NCI-H524 treated with DMSO at 0.1 percent for 48 hours (cell line): ENCODE data around the gene MAGEA2.
"Not testable (repeated sequence)": the region's sequence is repeated elsewhere in the genome, so short reads cannot be mapped to it uniquely, and the experiment has no call there.

Source experiments
- DNase-seq: peaks from one replicate; lab custom pipeline; 2025; lab: John Stamatoyannopoulos, UW

Gene MAGEA2

GRCh38 chrX:152753686-152754650 lies at the start of gene MAGEA2:
Gene MAGEA2, minus strand, starts transcription at chrX:152753842. Its CDS starts 2,479 bp downstream, at chrX:152751363.
- not testable (repeated sequence) for DNase-seq

GRCh38 chrX:152798945-152799344 lies 45.3 kb upstream of the MAGEA2 start:
- no peak for DNase-seq

- not testable (repeated sequence) for DNase-seq
These were observed 33.4 kb upstream of the MAGEA2 start for GRCh38 chrX:152787062-152787461.

- DNase-seq: not testable (repeated sequence)
These were observed 16.1 kb upstream of the MAGEA2 start, which contains the start of gene MAGEA6 for GRCh38 chrX:152769549-152770289. Gene MAGEA6, minus strand, starts transcription at chrX:152769689. Its CDS starts 2,039 bp downstream, at chrX:152767650.

GRCh38 chrX:152766562-152766961 lies 12.9 kb upstream of the MAGEA2 start:
- DNase-seq: not testable (repeated sequence)

GRCh38 chrX:152761582-152761981 lies 7.9 kb upstream of the MAGEA2 start:
- not testable (repeated sequence) for DNase-seq

- DNase-seq: not testable (repeated sequence)
These were observed 5.9 kb upstream of the MAGEA2 start for GRCh38 chrX:152759544-152759943.

- DNase-seq: not testable (repeated sequence)
These were observed 5.3 kb upstream of the MAGEA2 start, which contains the start of gene CSAG3 for GRCh38 chrX:152758918-152759317. Gene CSAG3, plus strand, starts transcription at chrX:152759218.

- not testable (repeated sequence) for DNase-seq
These were observed 1.2 kb upstream of the MAGEA2 start for GRCh38 chrX:152754871-152755270.

GRCh38 chrX:152738560-152738959 lies 15.1 kb downstream of the MAGEA2 start:
- DNase-seq: no peak

GRCh38 chrX:152736528-152736927 lies 17.1 kb downstream of the MAGEA2 start:
- DNase-seq: not testable (repeated sequence)

GRCh38 chrX:152735860-152736511 lies 17.7 kb downstream of the MAGEA2 start:
- no peak for DNase-seq

- no peak for DNase-seq
These were observed 18.5 kb downstream of the MAGEA2 start for GRCh38 chrX:152735101-152735500.

GRCh38 chrX:152734143-152734858 lies 19.3 kb downstream of the MAGEA2 start:
- DNase-seq: not testable (repeated sequence)

- no peak for DNase-seq
These were observed 20.2 kb downstream of the MAGEA2 start, which contains the start of the genes CSAG1 and MAGEA12 for GRCh38 chrX:152733261-152733975. Gene CSAG1, minus strand, starts transcription at chrX:152733721. Its CDS starts 1,261 bp downstream, at chrX:152732460. Gene MAGEA12, plus strand, starts transcription at chrX:152733757. Its CDS starts 2,405 bp downstream, at chrX:152736162.

- no peak for DNase-seq
These were observed 28.2 kb downstream of the MAGEA2 start for GRCh38 chrX:152725409-152725808.

- not testable (repeated sequence) for DNase-seq
These were observed 39.5 kb downstream of the MAGEA2 start, which contains the start of gene MAGEA2B for GRCh38 chrX:152713815-152714787. Gene MAGEA2B, plus strand, starts transcription at chrX:152714628. Its CDS starts 2,479 bp downstream, at chrX:152717107.

GRCh38 chrX:152713195-152713594 lies 40.4 kb downstream of the MAGEA2 start:
- not testable (repeated sequence) for DNase-seq

GRCh38 chrX:152709173-152709572 lies 44.5 kb downstream of the MAGEA2 start, which contains the start of gene CSAG2:
Gene CSAG2, minus strand, starts transcription at chrX:152709273. Its CDS starts 161 bp downstream, at chrX:152709112.
- not testable (repeated sequence) for DNase-seq
